IMR-90 (cell line): ENCODE data around the gene GALNT13. TPM values are rescaled to one million over a fixed set of nuclear protein-coding genes. Genes with fewer than 3 reads are reported as not detected.

ENCODE experiments used
- ATAC-seq: fragments of 200-7000 bp; cut with Tn5 transposase; 2 replicates; pipeline ENCODE4 v1.9.1; 2020; ENCODE audit warnings: low read depth, mild to moderate bottlenecking, moderate library complexity
- BruUV-seq: library from RNA; stranded (reverse); fragments of 400-500 nt; replicated peaks from 2 replicates; lab custom pipeline; 2021; lab: Mats Ljungman, UMichigan
- CTCF ChIA-PET: fragments of 300-600 bp; formaldehyde crosslinking; extraction: SDS; loops from one replicate; lab custom pipeline; 2021; ENCODE audit warnings: antibody characterized with exemption; lab: Yijun Ruan, JAX
- POLR2A ChIA-PET: fragments of 300-600 bp; sonication (Branson Sonifier 250); formaldehyde crosslinking; loops from one replicate; lab custom pipeline; 2022; ENCODE audit warnings: antibody characterized with exemption; ENCODE audit not compliant: unreplicated experiment; lab: Charles Lee
- DNase-seq: peaks from one replicate; pipeline ENCODE4 v3.0.0; 2013
- H2AFZ ChIP-seq: replicated peaks from 2 replicates; pipeline ENCODE3; 2013; ENCODE audit warnings: low read length, mild to moderate bottlenecking; ENCODE audit not compliant: poor library complexity
- H2AK5ac ChIP-seq: 2 replicates; pipeline ENCODE4 v1.6.1; 2013; ENCODE audit warnings: low read depth, low read length, inconsistent platforms
- H2AK9ac ChIP-seq: replicated peaks from 2 replicates; pipeline ENCODE3; 2013; ENCODE audit warnings: mild to moderate bottlenecking, low read depth, low read length, moderate library complexity; ENCODE audit not compliant: poor library complexity
- H2BK120ac ChIP-seq: 2 replicates; pipeline ENCODE4 v1.6.1; 2013; ENCODE audit warnings: low read depth, low read length, inconsistent platforms
- H2BK15ac ChIP-seq: 3 replicates; pipeline ENCODE4 v1.6.1; 2013; ENCODE audit warnings: low read depth, low read length, inconsistent platforms
- H2BK20ac ChIP-seq: 2 replicates; pipeline ENCODE4 v1.6.1; 2013; ENCODE audit warnings: low read depth, mild to moderate bottlenecking, inconsistent platforms, low read length, moderate library complexity
- H2BK5ac ChIP-seq: 2 replicates; pipeline ENCODE4 v1.6.1; 2013; ENCODE audit warnings: mild to moderate bottlenecking, low read depth, low read length, inconsistent platforms; ENCODE audit not compliant: poor library complexity, severe bottlenecking
- H3K14ac ChIP-seq: replicated peaks from 2 replicates; pipeline ENCODE4 v1.6.1; 2013; ENCODE audit warnings: low read depth, low read length, inconsistent platforms
- H3K18ac ChIP-seq: 2 replicates; pipeline ENCODE4 v1.6.1; 2013; ENCODE audit warnings: low read depth, low read length, control low read depth
- H3K23ac ChIP-seq: 2 replicates; pipeline ENCODE4 v1.6.1; 2013; ENCODE audit warnings: low read depth, low read length, inconsistent platforms
- H3K27ac ChIP-seq: 2 replicates; pipeline ENCODE4 v1.5.1; 2013; ENCODE audit warnings: mild to moderate bottlenecking, control low read depth, low read length; ENCODE audit not compliant: insufficient read depth
- H3K27me3 ChIP-seq: 2 replicates; pipeline ENCODE4 v1.6.1; 2013; ENCODE audit warnings: low read length; ENCODE audit not compliant: control insufficient read depth, insufficient read depth
- H3K36me3 ChIP-seq: 2 replicates; pipeline ENCODE4 v1.6.1; 2013; ENCODE audit warnings: low read length, mixed read lengths; ENCODE audit not compliant: control insufficient read depth, insufficient read depth
- H3K4ac ChIP-seq: 2 replicates; pipeline ENCODE4 v1.6.1; 2013; ENCODE audit warnings: low read depth, low read length, inconsistent platforms
- H3K4me1 ChIP-seq: 2 replicates; pipeline ENCODE4 v1.6.1; 2013; ENCODE audit warnings: low read length, mixed read lengths; ENCODE audit not compliant: control insufficient read depth, insufficient read depth
- H3K4me2 ChIP-seq: 2 replicates; pipeline ENCODE4 v1.6.1; 2013; ENCODE audit warnings: low read depth, mild to moderate bottlenecking, control low read depth, low read length, moderate library complexity
- H3K4me3 ChIP-seq: 2 replicates; pipeline ENCODE4 v1.5.1; 2013; ENCODE audit warnings: low read depth, mild to moderate bottlenecking, control low read depth, low read length, moderate library complexity; ENCODE audit not compliant: insufficient read depth
- H3K56ac ChIP-seq: 2 replicates; pipeline ENCODE4 v1.6.1; 2013; ENCODE audit warnings: low read length, inconsistent platforms; ENCODE audit not compliant: insufficient read depth; ENCODE audit errors: extremely low read depth
- H3K79me1 ChIP-seq, 2 experiments: 2 replicates each; pipeline ENCODE4 v1.6.1; 2013; ENCODE audit warnings: low read length in 2 of 2, inconsistent platforms in 1 of 2, low read depth in 1 of 2
- H3K9ac ChIP-seq: 2 replicates; pipeline ENCODE4 v1.6.1; 2013; ENCODE audit warnings: low read depth, low read length, control low read depth
- H3K9me1 ChIP-seq: 2 replicates; pipeline ENCODE4 v1.6.1; 2013; ENCODE audit warnings: low read length, inconsistent platforms; ENCODE audit not compliant: insufficient read depth
- H3K9me3 ChIP-seq: 2 replicates; pipeline ENCODE4 v1.6.1; 2013; ENCODE audit warnings: low read length; ENCODE audit not compliant: control insufficient read depth, insufficient read depth
- H4K20me1 ChIP-seq: 2 replicates; pipeline ENCODE4 v1.6.1; 2013; ENCODE audit warnings: low read length, inconsistent platforms; ENCODE audit not compliant: insufficient read depth
- H4K5ac ChIP-seq: 2 replicates; pipeline ENCODE4 v1.6.1; 2013; ENCODE audit warnings: mild to moderate bottlenecking, low read depth, low read length, control low read depth
- H4K8ac ChIP-seq, 2 experiments: 2 replicates each; pipeline ENCODE4 v1.6.1; 2013; ENCODE audit warnings: low read depth in 2 of 2, low read length in 2 of 2, control low read depth in 1 of 2, inconsistent platforms in 1 of 2
- H4K91ac ChIP-seq: 2 replicates; pipeline ENCODE4 v1.6.1; 2013; ENCODE audit warnings: low read depth, low read length, inconsistent platforms; ENCODE audit not compliant: insufficient read depth
- BHLHE40 ChIP-seq: fragments of 150-350 bp; IDR thresholded peaks from 2 replicates; pipeline ENCODE4 v1.6.1; 2016; ENCODE audit warnings: mild to moderate bottlenecking, low read depth, low read length
- CEBPB ChIP-seq: IDR thresholded peaks from 2 replicates; pipeline ENCODE4 v1.6.1; 2012; ENCODE audit warnings: low read depth, low read length, improper control_type of control experiment
- CHD1 ChIP-seq: IDR thresholded peaks from 2 replicates; pipeline ENCODE4 v1.6.1; 2012; ENCODE audit warnings: low read depth, low read length, improper control_type of control experiment
- CTCF ChIP-seq: conservative IDR thresholded peaks from 2 replicates; pipeline ENCODE4 v1.5.1; 2012; ENCODE audit warnings: mild to moderate bottlenecking, low read depth, low read length, improper control_type of control experiment
- FOS ChIP-seq: fragments of 150-350 bp; IDR thresholded peaks from 2 replicates; pipeline ENCODE4 v1.6.1; 2016; ENCODE audit warnings: low read depth, low read length
- MAFK ChIP-seq: IDR thresholded peaks from 2 replicates; pipeline ENCODE4 v1.6.1; 2012; ENCODE audit warnings: low read depth, low read length, improper control_type of control experiment
- MAZ ChIP-seq: IDR thresholded peaks from 2 replicates; pipeline ENCODE4 v1.6.1; 2012; ENCODE audit warnings: low read depth, mild to moderate bottlenecking, low read length, improper control_type of control experiment, moderate library complexity, borderline replicate concordance
- MXI1 ChIP-seq: IDR thresholded peaks from 2 replicates; pipeline ENCODE4 v1.6.1; 2012; ENCODE audit warnings: low read depth, mild to moderate bottlenecking, low read length, moderate library complexity, borderline replicate concordance
- NFE2L2 ChIP-seq: fragments of 150-350 bp; IDR thresholded peaks from 2 replicates; pipeline ENCODE4 v1.6.1; 2016; ENCODE audit warnings: low read depth, mild to moderate bottlenecking, low read length
- POLR2A ChIP-seq: IDR thresholded peaks from 2 replicates; pipeline ENCODE4 v1.6.1; 2012; ENCODE audit warnings: mild to moderate bottlenecking, low read depth, low read length
- RAD21 ChIP-seq: IDR thresholded peaks from 2 replicates; pipeline ENCODE4 v1.6.1; 2012; ENCODE audit warnings: low read length, improper control_type of control experiment
- RCOR1 ChIP-seq: IDR thresholded peaks from 2 replicates; pipeline ENCODE4 v1.6.1; 2012; ENCODE audit warnings: mild to moderate bottlenecking, low read length, improper control_type of control experiment; ENCODE audit not compliant: insufficient replicate concordance
- RFX5 ChIP-seq: IDR thresholded peaks from 2 replicates; pipeline ENCODE4 v1.8.0; 2012; ENCODE audit warnings: low read depth, mild to moderate bottlenecking, low read length, moderate library complexity
- SMC3 ChIP-seq: fragments of 150-350 bp; IDR thresholded peaks from 2 replicates; pipeline ENCODE4 v1.6.1; 2016; ENCODE audit warnings: low read depth, mild to moderate bottlenecking, antibody characterized with exemption, low read length, moderate library complexity
- USF2 ChIP-seq: fragments of 150-350 bp; IDR thresholded peaks from 2 replicates; pipeline ENCODE4 v1.6.1; 2017; ENCODE audit warnings: mild to moderate bottlenecking, antibody characterized with exemption, low read length, low read depth
- WGBS, 2 experiments: methylation state at CpG; one replicate each; pipeline versions ENCODE4 v1.1.5 to v1.1.7; 2013; ENCODE audit warnings: missing lambda C conversion rate in 2 of 2; ENCODE audit not compliant: insufficient read length in 1 of 2; ENCODE audit errors: extremely low coverage in 2 of 2; 5-methylcytosine and 5-hydroxymethylcytosine counted together
- dilution Hi-C: fragments of 300-500 bp; cut with HindIII; formaldehyde crosslinking; loops from one replicate; pipeline ENCODE4 v1.14.3; 2018; ENCODE audit warnings: low sequenced_read_pairs; ENCODE audit not compliant: unreplicated experiment
- in situ Hi-C: fragments of 300-500 bp; cut with MboI; formaldehyde crosslinking; loops from 3 replicates; pipeline ENCODE4 v1.14.3; 2019; ENCODE audit warnings: low sequenced_read_pairs, inconsistent platforms, mixed read lengths
- intact Hi-C: fragments of 100-400 bp; cut with micrococcal nuclease; formaldehyde crosslinking; loops from 2 replicates; pipeline ENCODE4 v1.10.0; 2022
- polyA plus RNA-seq, 3 experiments: library from polyadenylated mRNA; depleted of rRNA; stranded (reverse); fragments of >200 nt; gene quantifications; 2 replicates each; pipeline ENCODE4 v1.2.3, GENCODE V29; 2012; ENCODE audit warnings: low replicate concordance in 1 of 3
- total RNA-seq: library from RNA; depleted of rRNA; stranded (reverse); fragments of >200 nt; gene quantifications from 2 replicates; pipeline ENCODE4 v1.2.3, GENCODE V29; 2012
- TF ChIP-seq, protein P1 (sequence below): fragments of 150-350 bp; IDR thresholded peaks from 2 replicates; pipeline ENCODE4 v1.6.1; 2016; ENCODE audit warnings: low read depth, mild to moderate bottlenecking, low read length, moderate library complexity, borderline replicate concordance

GALNT13 gene
- total and polyA plus RNA-seq, 2 of the 4 experiments (the other 2 are of a cell fraction): 0.03 TPM; not detected in 1

DNA sequence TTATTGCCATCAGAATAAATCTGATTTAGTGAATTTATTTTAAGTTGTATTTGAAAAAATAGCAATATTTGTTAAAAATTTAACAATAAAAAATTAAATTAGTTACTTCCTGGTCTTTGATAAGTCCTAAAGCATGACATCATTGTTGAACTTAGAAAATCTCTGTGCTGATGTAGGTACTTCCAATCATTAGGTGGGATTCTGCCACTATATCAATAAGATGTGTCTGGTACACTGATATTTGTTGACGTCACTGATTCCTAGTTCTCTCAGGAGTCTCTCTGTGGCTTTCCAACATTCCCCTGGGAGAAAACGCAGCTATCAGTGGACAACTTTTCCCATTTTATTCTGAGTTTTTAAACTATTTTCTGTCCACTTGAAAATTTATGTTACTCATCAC is 143.5 kb downstream of the GALNT13 start:
- H2AK5ac ChIP-seq: no peak overlapping the region
- BruUV-seq: no TSS peak
- intact Hi-C loops: no loop called here
- H3K4ac ChIP-seq: no peak overlapping the region
- H2BK120ac ChIP-seq: no peak overlapping the region
- no peak overlapping the region for H3K18ac ChIP-seq
- H2BK20ac ChIP-seq: no peak overlapping the region
- H3K27me3 ChIP-seq: no peaks in the 10 kb centered on the region
- no peak overlapping the region for H3K56ac ChIP-seq
- H2AFZ ChIP-seq: no peak overlapping the region
- no peak overlapping the region for H3K14ac ChIP-seq
- H3K4me1 ChIP-seq: no peaks in the 10 kb centered on the region
- no peak overlapping the region for H3K23ac ChIP-seq
- in situ Hi-C loops: no loop called here
- no peak for TF ChIP-seq CTCF
- no peak for TF ChIP-seq MAZ
- no peak for TF ChIP-seq NFE2L2
- TF ChIP-seq RFX5: no peak
- TF ChIP-seq RAD21: no peak
- no peak for TF ChIP-seq USF2
- no peak for TF ChIP-seq CHD1
- TF ChIP-seq RCOR1: no peak
- TF ChIP-seq, protein P1, sequence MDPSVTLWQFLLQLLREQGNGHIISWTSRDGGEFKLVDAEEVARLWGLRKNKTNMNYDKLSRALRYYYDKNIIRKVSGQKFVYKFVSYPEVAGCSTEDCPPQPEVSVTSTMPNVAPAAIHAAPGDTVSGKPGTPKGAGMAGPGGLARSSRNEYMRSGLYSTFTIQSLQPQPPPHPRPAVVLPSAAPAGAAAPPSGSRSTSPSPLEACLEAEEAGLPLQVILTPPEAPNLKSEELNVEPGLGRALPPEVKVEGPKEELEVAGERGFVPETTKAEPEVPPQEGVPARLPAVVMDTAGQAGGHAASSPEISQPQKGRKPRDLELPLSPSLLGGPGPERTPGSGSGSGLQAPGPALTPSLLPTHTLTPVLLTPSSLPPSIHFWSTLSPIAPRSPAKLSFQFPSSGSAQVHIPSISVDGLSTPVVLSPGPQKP: no peak
- TF ChIP-seq FOS: no peak
- TF ChIP-seq MAFK: no peak
- TF ChIP-seq MXI1: no peak
- no peak for TF ChIP-seq POLR2A
- no peak for TF ChIP-seq SMC3
- no peak for TF ChIP-seq CEBPB
- TF ChIP-seq BHLHE40: no peak
- no peak overlapping the region for H3K4me3 ChIP-seq
- dilution Hi-C loops: no loop called here
- no peak overlapping the region for H2AK9ac ChIP-seq
- DNase-seq (no peak), ATAC-seq (no peak)
- ChIA-PET POLR2A (no interaction called here), CTCF (no interaction called here)
- no peaks in the 10 kb centered on the region for H3K9me1 ChIP-seq
- H4K8ac ChIP-seq: no peak overlapping the region
- H3K36me3 ChIP-seq: no peaks in the 10 kb centered on the region
- no CpG with 5 or more reads among the region's 2 CpGs for WGBS, 2 experiments
- no peak overlapping the region for H3K4me2 ChIP-seq
- no peaks in the 10 kb centered on the region for H3K79me1 ChIP-seq
- H4K91ac ChIP-seq: no peak overlapping the region
- H2BK5ac ChIP-seq: no peak overlapping the region
- no peak overlapping the region for H2BK15ac ChIP-seq
- H4K5ac ChIP-seq: no peak overlapping the region
- H3K9ac ChIP-seq: no peak overlapping the region
- H4K20me1 ChIP-seq: no peaks in the 10 kb centered on the region
- peaks cover 17% of the 10 kb centered on the region for H3K9me3 ChIP-seq
- no peak overlapping the region for H3K27ac ChIP-seq
